HepG2 (cell line): ENCODE measurements around the gene NRSN2. TPM values are rescaled to one million over a fixed set of nuclear protein-coding genes. Genes with fewer than 3 reads are reported as not detected.

Experiments
- EZH2 ChIP-seq: conservative IDR thresholded peaks from 2 replicates; pipeline ENCODE4 v1.6.1; 2012; ENCODE audit warnings: mild to moderate bottlenecking, low read depth, low read length, moderate library complexity
- GATA4 ChIP-seq: sonication (generic); IDR thresholded peaks from 2 replicates; pipeline ENCODE4 v1.6.1; 2016; ENCODE audit warnings: antibody characterized with exemption, low read depth, borderline replicate concordance
- HES4 ChIP-seq: sonication (generic); formaldehyde crosslinking; IDR thresholded peaks from 2 replicates; pipeline ENCODE4 v1.9.0; 2021; ENCODE audit warnings: mild to moderate bottlenecking, missing genetic modification reagents, borderline replicate concordance
- HNRNPK ChIP-seq: fragments of 200-400 bp; formaldehyde crosslinking; IDR thresholded peaks from 2 replicates; pipeline ENCODE4 v1.6.1; 2018; ENCODE audit warnings: low read length, low read depth, moderate library complexity, mild to moderate bottlenecking; ENCODE audit not compliant: poor library complexity, severe bottlenecking
- MYC ChIP-seq: sonication (generic); formaldehyde crosslinking; IDR thresholded peaks from 2 replicates; pipeline ENCODE4 v1.9.0; 2021; ENCODE audit warnings: missing genetic modification reagents, borderline replicate concordance
- NFE2L1 ChIP-seq: sonication (generic); formaldehyde crosslinking; IDR thresholded peaks from 2 replicates; pipeline ENCODE4 v1.4.0; 2020; ENCODE audit warnings: missing genetic modification reagents, mild to moderate bottlenecking, borderline replicate concordance
- RBM22 ChIP-seq: fragments of 200-400 bp; formaldehyde crosslinking; optimal IDR thresholded peaks from 2 replicates; pipeline ENCODE3; 2017; ENCODE audit warnings: mild to moderate bottlenecking, low read length, moderate library complexity
- ZBTB20 ChIP-seq: sonication (generic); formaldehyde crosslinking; IDR thresholded peaks from 2 replicates; pipeline ENCODE4 v1.8.1; 2023; ENCODE audit warnings: missing genetic modification reagents, low read depth, mild to moderate bottlenecking, borderline replicate concordance
- ZBTB7B ChIP-seq: sonication (generic); formaldehyde crosslinking; IDR thresholded peaks from 2 replicates; pipeline ENCODE4 v1.4.0; 2020; ENCODE audit warnings: missing genetic modification reagents
- ZNF75D ChIP-seq: sonication (generic); formaldehyde crosslinking; IDR thresholded peaks from 2 replicates; pipeline ENCODE4 v1.8.1; 2023; ENCODE audit warnings: missing genetic modification reagents, mild to moderate bottlenecking, borderline replicate concordance
- polyA plus RNA-seq, 8 experiments: library from polyadenylated mRNA; depleted of rRNA in 3 of 8; stranded (reverse) in 7 of 8; unstranded in 1 of 8; fragments of >200 nt; fragmentation: Illumina TruSeq in 4 of 8; extraction: Trizol in 4 of 8; gene quantifications; 2 replicates each; pipeline versions ENCODE4 v1.2.1 to v1.2.3, GENCODE V29; 2011 to 2016; ENCODE audit warnings: low read depth in 4 of 8, missing spikeins in 1 of 8, mixed read lengths in 1 of 8; ENCODE audit not compliant: insufficient read depth in 1 of 8
- total RNA-seq, 5 experiments: library from RNA; depleted of rRNA; stranded (reverse); fragments of >200 nt; fragmentation: Illumina TruSeq; extraction: Trizol; gene quantifications; 2 replicates each; pipeline ENCODE4 v1.2.3, GENCODE V29; 2016; ENCODE audit warnings: low read depth in 1 of 5
- TF ChIP-seq, protein P1 (sequence below): sonication (generic); formaldehyde crosslinking; IDR thresholded peaks from 2 replicates; pipeline ENCODE4 v1.4.0; 2020; ENCODE audit warnings: mild to moderate bottlenecking, missing genetic modification reagents, borderline replicate concordance
- TF ChIP-seq, protein P2 (sequence below): sonication (generic); formaldehyde crosslinking; IDR thresholded peaks from 2 replicates; pipeline ENCODE4 v1.5.0; 2020; ENCODE audit warnings: missing genetic modification reagents
- TF ChIP-seq, protein P3 (sequence below): sonication (generic); formaldehyde crosslinking; IDR thresholded peaks from 2 replicates; pipeline ENCODE4 v1.5.1; 2020; ENCODE audit warnings: mild to moderate bottlenecking, missing genetic modification reagents
- TF ChIP-seq, protein P4 (sequence below): sonication (generic); formaldehyde crosslinking; IDR thresholded peaks from 2 replicates; pipeline ENCODE4 v1.5.1; 2020; ENCODE audit warnings: mild to moderate bottlenecking, missing genetic modification reagents, borderline replicate concordance
- TF ChIP-seq, protein P5 (sequence below): sonication (generic); formaldehyde crosslinking; IDR thresholded peaks from 2 replicates; pipeline ENCODE4 v1.8.0; 2022; ENCODE audit warnings: mild to moderate bottlenecking, missing genetic modification reagents, moderate library complexity

Gene NRSN2
- total and polyA plus RNA-seq, 2 of the 13 experiments (the other 11 are each of a cell fraction or from before 2014, with no cell fraction given): 32.3 to 49.4 TPM

DNA sequence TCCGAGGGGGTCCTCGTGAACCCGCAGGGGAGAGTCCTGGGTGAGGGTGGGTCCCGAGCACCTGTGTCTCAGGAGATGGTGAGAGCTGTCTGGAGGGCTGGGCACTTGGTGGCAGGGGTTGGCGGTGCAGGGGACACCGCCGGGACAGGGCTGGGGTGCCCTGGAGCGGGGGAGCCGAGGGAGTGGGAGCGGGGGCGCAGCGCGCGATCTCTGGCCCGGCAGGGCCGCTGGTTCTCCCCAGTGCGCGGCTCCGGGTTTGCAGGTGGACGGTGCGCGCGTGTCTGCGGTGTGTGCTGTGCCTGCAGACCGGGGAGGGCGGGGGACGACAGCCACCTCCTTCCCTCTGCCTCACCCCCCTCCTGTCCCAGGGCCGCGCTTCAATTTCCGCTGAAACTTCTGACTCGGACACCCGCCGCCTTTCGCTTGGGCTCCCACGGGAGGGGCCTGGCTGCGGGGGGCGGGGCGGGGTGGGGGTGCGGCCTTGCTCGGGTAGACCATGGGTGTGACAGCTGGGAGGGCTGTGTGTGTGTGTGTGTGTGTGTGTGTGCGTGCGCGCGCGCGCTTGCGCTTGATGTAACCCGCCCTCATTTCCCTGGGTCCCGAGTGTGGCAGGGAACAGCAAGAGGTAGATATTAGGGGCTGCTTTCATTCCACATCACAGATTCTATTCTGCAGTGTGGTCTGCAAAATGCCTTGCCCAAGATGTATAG, 34.8 kb downstream of the NRSN2 start (continued):
- TF ChIP-seq, protein P1, sequence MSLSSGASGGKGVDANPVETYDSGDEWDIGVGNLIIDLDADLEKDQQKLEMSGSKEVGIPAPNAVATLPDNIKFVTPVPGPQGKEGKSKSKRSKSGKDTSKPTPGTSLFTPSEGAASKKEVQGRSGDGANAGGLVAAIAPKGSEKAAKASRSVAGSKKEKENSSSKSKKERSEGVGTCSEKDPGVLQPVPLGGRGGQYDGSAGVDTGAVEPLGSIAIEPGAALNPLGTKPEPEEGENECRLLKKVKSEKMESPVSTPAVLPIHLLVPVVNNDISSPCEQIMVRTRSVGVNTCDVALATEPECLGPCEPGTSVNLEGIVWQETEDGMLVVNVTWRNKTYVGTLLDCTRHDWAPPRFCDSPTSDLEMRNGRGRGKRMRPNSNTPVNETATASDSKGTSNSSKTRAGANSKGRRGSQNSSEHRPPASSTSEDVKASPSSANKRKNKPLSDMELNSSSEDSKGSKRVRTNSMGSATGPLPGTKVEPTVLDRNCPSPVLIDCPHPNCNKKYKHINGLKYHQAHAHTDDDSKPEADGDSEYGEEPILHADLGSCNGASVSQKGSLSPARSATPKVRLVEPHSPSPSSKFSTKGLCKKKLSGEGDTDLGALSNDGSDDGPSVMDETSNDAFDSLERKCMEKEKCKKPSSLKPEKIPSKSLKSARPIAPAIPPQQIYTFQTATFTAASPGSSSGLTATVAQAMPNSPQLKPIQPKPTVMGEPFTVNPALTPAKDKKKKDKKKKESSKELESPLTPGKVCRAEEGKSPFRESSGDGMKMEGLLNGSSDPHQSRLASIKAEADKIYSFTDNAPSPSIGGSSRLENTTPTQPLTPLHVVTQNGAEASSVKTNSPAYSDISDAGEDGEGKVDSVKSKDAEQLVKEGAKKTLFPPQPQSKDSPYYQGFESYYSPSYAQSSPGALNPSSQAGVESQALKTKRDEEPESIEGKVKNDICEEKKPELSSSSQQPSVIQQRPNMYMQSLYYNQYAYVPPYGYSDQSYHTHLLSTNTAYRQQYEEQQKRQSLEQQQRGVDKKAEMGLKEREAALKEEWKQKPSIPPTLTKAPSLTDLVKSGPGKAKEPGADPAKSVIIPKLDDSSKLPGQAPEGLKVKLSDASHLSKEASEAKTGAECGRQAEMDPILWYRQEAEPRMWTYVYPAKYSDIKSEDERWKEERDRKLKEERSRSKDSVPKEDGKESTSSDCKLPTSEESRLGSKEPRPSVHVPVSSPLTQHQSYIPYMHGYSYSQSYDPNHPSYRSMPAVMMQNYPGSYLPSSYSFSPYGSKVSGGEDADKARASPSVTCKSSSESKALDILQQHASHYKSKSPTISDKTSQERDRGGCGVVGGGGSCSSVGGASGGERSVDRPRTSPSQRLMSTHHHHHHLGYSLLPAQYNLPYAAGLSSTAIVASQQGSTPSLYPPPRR: peak; percentile 51
- TF ChIP-seq RBM22 (peak; percentile 42), MYC (CRISPR knock-in tag) (no peak; the same call in none of the 2 replicates), ZBTB20 (CRISPR knock-in tag) (0 out of 2 replicates have a peak, but pooled peaks have one; percentile 47), NFE2L1 (CRISPR knock-in tag) (no peak), HNRNPK (peak; percentile 84), HES4 (peak; percentile 67), ZBTB7B (CRISPR knock-in tag) (no peak; the same call in 1 of the 2 replicates), GATA4 (no peak), EZH2 (no peak), ZNF75D (CRISPR knock-in tag) (no peak)
- TF ChIP-seq, protein P2, sequence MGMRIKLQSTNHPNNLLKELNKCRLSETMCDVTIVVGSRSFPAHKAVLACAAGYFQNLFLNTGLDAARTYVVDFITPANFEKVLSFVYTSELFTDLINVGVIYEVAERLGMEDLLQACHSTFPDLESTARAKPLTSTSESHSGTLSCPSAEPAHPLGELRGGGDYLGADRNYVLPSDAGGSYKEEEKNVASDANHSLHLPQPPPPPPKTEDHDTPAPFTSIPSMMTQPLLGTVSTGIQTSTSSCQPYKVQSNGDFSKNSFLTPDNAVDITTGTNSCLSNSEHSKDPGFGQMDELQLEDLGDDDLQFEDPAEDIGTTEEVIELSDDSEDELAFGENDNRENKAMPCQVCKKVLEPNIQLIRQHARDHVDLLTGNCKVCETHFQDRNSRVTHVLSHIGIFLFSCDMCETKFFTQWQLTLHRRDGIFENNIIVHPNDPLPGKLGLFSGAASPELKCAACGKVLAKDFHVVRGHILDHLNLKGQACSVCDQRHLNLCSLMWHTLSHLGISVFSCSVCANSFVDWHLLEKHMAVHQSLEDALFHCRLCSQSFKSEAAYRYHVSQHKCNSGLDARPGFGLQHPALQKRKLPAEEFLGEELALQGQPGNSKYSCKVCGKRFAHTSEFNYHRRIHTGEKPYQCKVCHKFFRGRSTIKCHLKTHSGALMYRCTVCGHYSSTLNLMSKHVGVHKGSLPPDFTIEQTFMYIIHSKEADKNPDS (CRISPR knock-in tag): no peak
- TF ChIP-seq, protein P3, sequence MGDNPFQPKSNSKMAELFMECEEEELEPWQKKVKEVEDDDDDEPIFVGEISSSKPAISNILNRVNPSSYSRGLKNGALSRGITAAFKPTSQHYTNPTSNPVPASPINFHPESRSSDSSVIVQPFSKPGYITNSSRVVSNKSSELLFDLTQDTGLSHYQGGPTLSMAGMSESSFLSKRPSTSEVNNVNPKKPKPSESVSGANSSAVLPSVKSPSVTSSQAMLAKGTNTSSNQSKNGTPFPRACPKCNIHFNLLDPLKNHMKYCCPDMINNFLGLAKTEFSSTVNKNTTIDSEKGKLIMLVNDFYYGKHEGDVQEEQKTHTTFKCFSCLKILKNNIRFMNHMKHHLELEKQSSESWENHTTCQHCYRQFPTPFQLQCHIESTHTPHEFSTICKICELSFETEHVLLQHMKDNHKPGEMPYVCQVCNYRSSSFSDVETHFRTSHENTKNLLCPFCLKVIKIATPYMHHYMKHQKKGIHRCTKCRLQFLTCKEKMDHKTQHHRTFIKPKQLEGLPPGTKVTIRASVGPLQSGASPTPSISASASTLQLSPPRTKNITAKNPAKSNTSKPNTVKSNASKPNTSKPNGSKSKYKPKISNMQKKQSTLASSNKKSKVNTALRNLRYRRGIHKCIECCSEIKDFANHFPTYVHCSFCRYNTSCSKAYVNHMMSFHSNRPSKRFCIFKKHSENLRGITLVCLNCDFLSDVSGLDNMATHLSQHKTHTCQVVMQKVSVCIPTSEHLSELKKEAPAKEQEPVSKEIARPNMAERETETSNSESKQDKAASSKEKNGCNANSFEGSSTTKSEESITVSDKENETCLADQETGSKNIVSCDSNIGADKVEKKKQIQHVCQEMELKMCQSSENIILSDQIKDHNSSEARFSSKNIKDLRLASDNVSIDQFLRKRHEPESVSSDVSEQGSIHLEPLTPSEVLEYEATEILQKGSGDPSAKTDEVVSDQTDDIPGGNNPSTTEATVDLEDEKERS (CRISPR knock-in tag): peak; percentile 88
- TF ChIP-seq, protein P4, sequence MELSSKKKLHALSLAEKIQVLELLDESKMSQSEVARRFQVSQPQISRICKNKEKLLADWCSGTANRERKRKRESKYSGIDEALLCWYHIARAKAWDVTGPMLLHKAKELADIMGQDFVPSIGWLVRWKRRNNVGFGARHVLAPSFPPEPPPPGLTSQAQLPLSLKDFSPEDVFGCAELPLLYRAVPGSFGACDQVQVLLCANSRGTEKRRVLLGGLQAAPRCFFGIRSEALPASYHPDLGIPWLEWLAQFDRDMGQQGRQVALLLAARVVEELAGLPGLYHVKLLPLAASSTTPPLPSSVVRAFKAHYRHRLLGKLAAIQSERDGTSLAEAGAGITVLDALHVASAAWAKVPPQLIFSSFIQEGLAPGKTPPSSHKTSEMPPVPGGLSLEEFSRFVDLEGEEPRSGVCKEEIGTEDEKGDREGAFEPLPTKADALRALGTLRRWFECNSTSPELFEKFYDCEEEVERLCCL: peak; percentile 72; the same call in 1 of the 2 replicates
- TF ChIP-seq, protein P5, sequence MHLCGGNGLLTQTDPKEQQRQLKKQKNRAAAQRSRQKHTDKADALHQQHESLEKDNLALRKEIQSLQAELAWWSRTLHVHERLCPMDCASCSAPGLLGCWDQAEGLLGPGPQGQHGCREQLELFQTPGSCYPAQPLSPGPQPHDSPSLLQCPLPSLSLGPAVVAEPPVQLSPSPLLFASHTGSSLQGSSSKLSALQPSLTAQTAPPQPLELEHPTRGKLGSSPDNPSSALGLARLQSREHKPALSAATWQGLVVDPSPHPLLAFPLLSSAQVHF (CRISPR knock-in tag): no peak
